GM21515 (cell line): Measurements from ENCODE around the gene PGAP2.
"Not testable (repeated sequence)": the region's sequence is repeated elsewhere in the genome, so short reads cannot be mapped to it uniquely, and the experiment has no call there.

ENCODE experiments used
- ATAC-seq: cut with Tn5 transposase; IDR thresholded peaks from one replicate; pipeline ENCODE4 v1.9.1; 2021; ENCODE audit not compliant: unreplicated experiment

PGAP2 gene

GRCh38 chr11:3803726-3804495 is 4.4 kb upstream of the PGAP2 start:
- no peak for ATAC-seq

- ATAC-seq: peak; percentile 76
Measured at GRCh38 chr11:3808861-3809623, 682 bp downstream of the PGAP2 start.

GRCh38 chr11:3809624-3809928 is 1.2 kb downstream of the PGAP2 start:
- no peak for ATAC-seq

DNA sequence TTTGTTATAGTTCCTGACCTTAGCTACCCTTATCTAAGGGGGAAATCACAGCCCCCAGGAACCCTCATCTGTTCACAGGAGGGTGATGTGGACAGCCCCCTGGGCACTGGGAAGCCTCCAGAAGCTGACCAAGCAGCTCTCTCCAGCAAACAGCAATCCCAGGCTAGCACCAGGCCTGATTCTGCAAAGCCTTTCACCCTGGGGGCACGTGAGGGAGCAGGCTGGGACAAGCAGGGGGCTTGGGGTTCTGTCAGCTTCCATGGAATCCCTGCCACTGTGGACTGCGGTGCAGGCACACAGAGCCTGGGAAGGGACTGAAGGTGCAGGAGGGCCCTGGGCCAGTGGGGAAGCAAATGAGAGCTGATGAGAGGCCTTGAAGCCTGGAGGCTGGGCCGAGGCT is 2.1 kb downstream of the PGAP2 start:
- ATAC-seq: no peak

DNA sequence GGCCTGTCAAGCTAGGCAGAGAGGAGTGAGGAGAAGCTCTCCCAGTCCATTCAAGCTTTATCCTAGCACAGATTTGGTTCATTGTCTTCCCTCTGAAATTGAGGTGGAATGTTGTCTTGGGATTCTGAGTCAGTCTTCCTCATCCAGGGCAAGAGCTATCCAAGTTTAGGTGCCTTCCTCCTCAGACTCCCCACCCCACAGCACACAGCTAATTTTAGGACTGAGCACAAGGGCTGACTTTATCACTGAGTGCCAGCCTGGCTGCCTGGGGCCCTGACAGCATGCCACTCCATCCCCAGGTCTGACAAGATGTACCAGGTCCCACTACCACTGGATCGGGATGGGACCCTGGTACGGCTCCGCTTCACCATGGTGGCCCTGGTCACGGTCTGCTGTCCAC is 2.6 kb downstream of the PGAP2 start:
- ATAC-seq: no peak

GRCh38 chr11:3814832-3815231 is 6.5 kb downstream of the PGAP2 start:
- ATAC-seq: not testable (repeated sequence)

GRCh38 chr11:3815845-3816244 is 7.5 kb downstream of the PGAP2 start:
- no peak for ATAC-seq

GRCh38 chr11:3816673-3817072 is 8.3 kb downstream of the PGAP2 start:
- ATAC-seq: no peak

- ATAC-seq: no peak
Measured at GRCh38 chr11:3817181-3817800, 8.9 kb downstream of the PGAP2 start.

DNA sequence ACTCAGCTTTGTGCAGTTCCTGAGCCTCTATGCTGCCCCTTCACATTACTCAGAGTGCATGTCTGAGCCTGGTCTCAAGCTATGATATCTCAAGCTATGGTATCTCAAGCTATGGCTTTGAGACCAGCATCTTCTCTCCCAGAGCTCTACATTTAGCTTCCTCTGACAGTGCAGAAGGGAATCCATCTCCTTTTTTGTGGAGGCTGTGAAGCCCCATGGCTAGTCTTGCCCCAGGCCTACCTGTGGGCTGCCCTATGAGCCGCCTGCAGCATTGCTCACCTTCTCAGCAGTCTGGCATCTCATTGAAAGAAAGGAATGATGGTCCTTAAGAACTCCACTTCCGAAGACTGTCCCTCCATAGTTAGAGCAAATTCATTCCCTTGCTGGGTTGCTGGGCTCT is 12.6 kb downstream of the PGAP2 start:
- ATAC-seq: no peak

DNA sequence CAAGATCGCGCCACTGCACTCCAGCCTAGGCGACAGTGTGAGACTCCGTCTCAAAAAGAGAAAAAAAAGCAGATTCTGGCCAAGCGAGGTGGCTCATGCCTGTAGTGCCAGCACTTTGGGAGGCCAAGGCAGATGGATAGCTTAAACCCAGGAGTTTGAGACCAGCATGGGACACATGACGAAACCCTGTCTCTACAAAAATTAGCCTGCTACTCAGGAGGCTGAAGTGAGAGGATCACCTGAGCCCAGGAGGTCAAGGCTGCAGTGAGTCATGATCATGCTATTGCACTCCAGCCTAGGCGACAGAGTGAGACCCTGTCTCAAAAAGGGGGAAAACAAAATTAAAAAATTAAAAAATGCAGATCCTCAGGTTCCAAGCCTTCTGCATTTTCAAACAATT is 14.0 kb downstream of the PGAP2 start:
- ATAC-seq: no peak

DNA sequence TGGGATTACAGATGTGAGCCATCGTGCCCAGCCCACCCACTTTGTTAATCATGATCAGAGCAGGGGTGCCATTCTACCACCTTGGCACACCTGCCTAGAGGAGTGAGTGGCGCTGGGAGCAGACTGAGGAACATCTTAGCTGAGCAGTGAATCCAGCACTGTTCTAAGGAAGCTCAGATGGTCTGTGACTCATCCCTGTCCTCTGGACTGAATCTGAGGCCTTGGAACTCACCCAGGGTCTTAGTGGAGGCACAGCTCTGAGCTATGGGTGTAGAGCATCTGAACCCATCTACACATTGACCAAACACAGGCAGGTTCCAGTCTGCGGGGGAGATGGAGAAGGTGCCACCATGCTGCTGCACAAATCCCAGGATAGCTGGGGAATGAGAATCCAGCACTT is 14.9 kb downstream of the PGAP2 start:
- no peak for ATAC-seq

DNA sequence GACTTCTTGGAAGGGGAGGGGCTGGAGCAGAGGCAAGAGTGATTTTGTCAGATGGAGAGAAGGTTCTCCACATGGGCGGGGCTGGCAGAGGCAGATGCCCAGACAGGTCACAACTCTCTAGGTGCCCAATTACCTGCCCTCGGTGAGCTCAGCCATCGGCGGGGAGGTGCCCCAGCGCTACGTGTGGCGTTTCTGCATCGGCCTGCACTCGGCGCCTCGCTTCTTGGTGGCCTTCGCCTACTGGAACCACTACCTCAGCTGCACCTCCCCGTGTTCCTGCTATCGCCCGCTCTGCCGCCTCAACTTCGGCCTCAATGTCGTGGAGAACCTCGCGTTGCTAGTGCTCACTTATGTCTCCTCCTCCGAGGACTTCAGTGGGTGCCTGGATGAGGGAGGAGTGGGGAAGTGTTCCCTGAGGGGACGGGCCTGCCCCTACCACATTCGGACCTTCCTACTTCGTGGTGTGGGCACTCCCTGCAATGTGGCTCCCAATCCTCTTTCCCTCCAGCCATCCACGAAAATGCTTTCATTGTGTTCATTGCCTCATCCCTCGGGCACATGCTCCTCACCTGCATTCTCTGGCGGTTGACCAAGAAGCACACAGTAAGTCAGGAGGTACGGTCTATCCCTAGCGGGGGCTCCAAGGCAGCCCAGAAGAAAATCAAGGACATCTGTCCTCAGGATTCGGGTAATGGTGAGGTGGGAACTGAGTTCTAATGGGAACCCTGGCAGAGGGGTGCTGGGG is 15.6 kb downstream of the PGAP2 start:
- ATAC-seq: no peak

- ATAC-seq: peak; percentile 64
Measured at GRCh38 chr11:3824714-3825472, 16.5 kb downstream of the PGAP2 start.

GRCh38 chr11:3825473-3826154 is 17.3 kb downstream of the PGAP2 start:
- no peak for ATAC-seq

GRCh38 chr11:3826721-3827120 is 18.4 kb downstream of the PGAP2 start:
- no peak for ATAC-seq

- no peak for ATAC-seq
Measured at GRCh38 chr11:3827434-3828186, 19.2 kb downstream of the PGAP2 start.

- ATAC-seq: no peak
Measured at GRCh38 chr11:3830088-3830487, 21.7 kb downstream of the PGAP2 start.

DNA sequence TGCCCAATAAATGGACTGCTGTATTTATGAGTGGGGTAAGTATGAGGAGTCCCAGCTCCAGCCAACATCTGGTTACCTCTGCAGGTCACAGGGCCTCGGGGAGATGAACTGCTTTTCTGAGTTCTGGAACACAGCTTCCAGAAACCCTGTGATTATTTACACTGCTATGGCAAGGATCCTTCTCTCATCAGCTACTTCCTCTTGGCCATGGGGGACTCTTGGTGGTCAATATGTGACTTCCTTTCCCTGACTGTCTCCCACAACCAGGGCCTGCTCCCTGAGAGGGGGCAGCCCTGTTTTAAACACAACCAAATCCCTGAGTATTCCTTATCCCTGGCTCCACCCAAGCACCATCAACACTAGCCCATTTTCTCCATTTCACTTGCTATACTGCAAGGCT is 22.4 kb downstream of the PGAP2 start:
- no peak for ATAC-seq
